ENCODE results near the gene PHTF2. TPM values are rescaled to one million over a fixed set of nuclear protein-coding genes. Genes with fewer than 3 reads are reported as not detected.
A peak's percentile ranks its signal among the peaks of the same experiment; 100 is the strongest.

PHTF2 gene
- total and polyA plus RNA-seq, 2 experiments from 2014 or later, result 22.0 to 29.9 TPM

GRCh38 chr7:77808517-77808916 is 9.9 kb downstream of the PHTF2 start:
- TF ChIP-seq EZH2phosphoT487 (IDR thresholded peaks at IDR 0.05; ENCODE audit: insufficient read depth, low read depth) (no peak), EZH2 (IDR thresholded peaks at IDR 0.05; ENCODE audit: insufficient read depth, poor library complexity, severe bottlenecking) (no peak)
- H3K4me2 ChIP-seq (ENCODE audit: unreplicated experiment), result no peak overlapping the region
- H3K36me3 ChIP-seq (ENCODE audit: low read depth), result no peaks in the 10 kb centered on the region
- peaks cover 20% of the 10 kb centered on the region for H3F3A ChIP-seq (ENCODE audit: insufficient read depth)
- no peaks in the 10 kb centered on the region for H3K9me3 ChIP-seq (ENCODE audit: low read depth)
- H3K27me3 ChIP-seq (replicated peaks; ENCODE audit: insufficient read depth), result no peaks in the 10 kb centered on the region
- 95 to 100% methylated on average over 1 of the region's 1 CpG for WGBS, 2 experiments (ENCODE audit: low coverage in 1 of 2, low lambda C conversion rate in 2 of 2, missing lambda C conversion rate in 2 of 2)
- no peak for DNase-seq
- H4K20me1 ChIP-seq (ENCODE audit: insufficient read depth), result no peaks in the 10 kb centered on the region
- H3K4me1 ChIP-seq (ENCODE audit: insufficient read depth), result peaks cover 25% of the 10 kb centered on the region
- H3K79me2 ChIP-seq (ENCODE audit: insufficient read depth), result peaks cover 92% of the 10 kb centered on the region
- no peak overlapping the region for H3K27ac ChIP-seq
- no peak overlapping the region for H3K4me3 ChIP-seq
- no peak overlapping the region for H2AFZ ChIP-seq
- in situ Hi-C loops (cut with MboI), result no loop called here
- H3K9ac ChIP-seq, result no peak overlapping the region
- no peaks in the 10 kb centered on the region for H3K9me2 ChIP-seq (ENCODE audit: insufficient read depth)

- Histone ChIP-seq H3K4me3 (peak overlapping the region; percentile 38), H3K9ac (peak overlapping the region; percentile 15; the same call in 1 of the 2 replicates), H3K79me2 (ENCODE audit: insufficient read depth) (peaks cover 92% of the 10 kb centered on the region), H4K20me1 (ENCODE audit: insufficient read depth) (no peaks in the 10 kb centered on the region), H3K27ac (peak overlapping the region; percentile 59), H3K4me2 (ENCODE audit: unreplicated experiment) (peak overlapping the region; percentile 60), H3K4me1 (ENCODE audit: insufficient read depth) (peaks cover 22% of the 10 kb centered on the region), H3K36me3 (ENCODE audit: low read depth) (no peaks in the 10 kb centered on the region; the same call in 1 of the 2 replicates), H3K9me2 (ENCODE audit: insufficient read depth) (no peaks in the 10 kb centered on the region), H3K9me3 (ENCODE audit: low read depth) (no peaks in the 10 kb centered on the region), H3F3A (ENCODE audit: insufficient read depth) (peaks cover 20% of the 10 kb centered on the region), H2AFZ (no peak overlapping the region), H3K27me3 (replicated peaks; ENCODE audit: insufficient read depth) (no peaks in the 10 kb centered on the region)
- TF ChIP-seq EZH2 (IDR thresholded peaks at IDR 0.05; ENCODE audit: insufficient read depth, poor library complexity, severe bottlenecking) (no peak), EZH2phosphoT487 (IDR thresholded peaks at IDR 0.05; ENCODE audit: insufficient read depth, low read depth) (no peak)
- in situ Hi-C loops (cut with MboI), result no loop called here
- peak; percentile 31 for DNase-seq
- 94 to 95% methylated on average over 2 of the region's 2 CpGs for WGBS, 2 experiments (ENCODE audit: low coverage in 1 of 2, low lambda C conversion rate in 2 of 2, missing lambda C conversion rate in 2 of 2)
Observed at GRCh38 chr7:77811516-77812289, 13.1 kb downstream of the PHTF2 start.

DNA sequence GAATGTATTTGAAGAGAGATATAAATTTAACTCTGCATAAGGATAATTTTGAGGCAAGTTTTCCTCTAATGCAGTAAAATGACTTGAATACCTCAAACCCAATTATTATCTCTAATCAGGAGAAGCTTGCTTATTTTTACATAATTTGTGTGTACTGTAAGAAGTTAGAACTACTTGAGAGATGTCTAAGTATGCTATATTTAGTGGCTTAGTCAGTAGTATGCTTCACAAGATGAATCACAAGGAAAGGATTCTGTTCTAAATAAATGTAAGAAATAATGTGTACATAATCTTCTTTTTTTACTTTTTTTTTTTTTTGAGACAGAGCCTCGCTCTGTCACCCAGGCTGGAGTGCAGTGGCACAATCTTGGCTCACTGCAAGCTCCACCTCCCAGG is 13.7 kb downstream of the PHTF2 start:
- Histone ChIP-seq H3K4me3 (peak overlapping the region; percentile 38), H3K27me3 (replicated peaks; ENCODE audit: insufficient read depth) (no peaks in the 10 kb centered on the region), H3K36me3 (ENCODE audit: low read depth) (no peaks in the 10 kb centered on the region; the same call in 1 of the 2 replicates), H4K20me1 (ENCODE audit: insufficient read depth) (no peaks in the 10 kb centered on the region), H3K27ac (peak overlapping the region; percentile 59), H2AFZ (no peak overlapping the region), H3K79me2 (ENCODE audit: insufficient read depth) (peaks cover 92% of the 10 kb centered on the region), H3K9me3 (ENCODE audit: low read depth) (no peaks in the 10 kb centered on the region), H3K9ac (peak overlapping the region; percentile 15; the same call in 1 of the 2 replicates), H3K4me2 (ENCODE audit: unreplicated experiment) (peak overlapping the region; percentile 60), H3K4me1 (ENCODE audit: insufficient read depth) (peaks cover 22% of the 10 kb centered on the region), H3F3A (ENCODE audit: insufficient read depth) (peaks cover 20% of the 10 kb centered on the region), H3K9me2 (ENCODE audit: insufficient read depth) (no peaks in the 10 kb centered on the region)
- WGBS, 2 experiments (ENCODE audit: low coverage in 1 of 2, low lambda C conversion rate in 2 of 2, missing lambda C conversion rate in 2 of 2), result 7% methylated on average over 1 of the region's 1 CpG; no CpG with 5 or more reads in 1 of the 2 experiments
- in situ Hi-C loops (cut with MboI), result no loop called here
- DNase-seq, result peak; percentile 87
- TF ChIP-seq EZH2phosphoT487 (IDR thresholded peaks at IDR 0.05; ENCODE audit: insufficient read depth, low read depth) (no peak), EZH2 (IDR thresholded peaks at IDR 0.05; ENCODE audit: insufficient read depth, poor library complexity, severe bottlenecking) (no peak)

GRCh38 chr7:77813180-77813579 is 14.6 kb downstream of the PHTF2 start:
- Histone ChIP-seq H3K79me2 (ENCODE audit: insufficient read depth) (peaks cover 92% of the 10 kb centered on the region), H3K36me3 (ENCODE audit: low read depth) (no peaks in the 10 kb centered on the region; the same call in none of the 2 replicates), H3K4me1 (ENCODE audit: insufficient read depth) (peaks cover 22% of the 10 kb centered on the region), H3K9me3 (ENCODE audit: low read depth) (no peaks in the 10 kb centered on the region), H3F3A (ENCODE audit: insufficient read depth) (peaks cover 20% of the 10 kb centered on the region), H3K27ac (no peak overlapping the region), H2AFZ (no peak overlapping the region), H3K4me3 (no peak overlapping the region), H3K9ac (no peak overlapping the region), H3K27me3 (replicated peaks; ENCODE audit: insufficient read depth) (no peaks in the 10 kb centered on the region), H3K9me2 (ENCODE audit: insufficient read depth) (no peaks in the 10 kb centered on the region), H3K4me2 (ENCODE audit: unreplicated experiment) (no peak overlapping the region), H4K20me1 (ENCODE audit: insufficient read depth) (no peaks in the 10 kb centered on the region)
- in situ Hi-C loops (cut with MboI), result no loop called here
- no peak for DNase-seq
- TF ChIP-seq EZH2phosphoT487 (IDR thresholded peaks at IDR 0.05; ENCODE audit: insufficient read depth, low read depth) (no peak), EZH2 (IDR thresholded peaks at IDR 0.05; ENCODE audit: insufficient read depth, poor library complexity, severe bottlenecking) (no peak)
- WGBS, 2 experiments (ENCODE audit: low coverage in 1 of 2, low lambda C conversion rate in 2 of 2, missing lambda C conversion rate in 2 of 2), result 80 to 82% methylated on average over 2 of the region's 2 CpGs
